SU-DHL-6 (cell line): Measurements from ENCODE around the gene AP3D1.
"Not testable (repeated sequence)": the region's sequence is repeated elsewhere in the genome, so short reads cannot be mapped to it uniquely, and the experiment has no call there.

ENCODE experiments used
- H2AFZ ChIP-seq: fragments of 200-600 bp; sonication (generic); 2 replicates; pipeline ENCODE4 v1.6.1; 2014; ENCODE audit warnings: low read depth, mild to moderate bottlenecking, moderate library complexity, mixed read lengths, antibody characterized with exemption, low read length; ENCODE audit not compliant: severe bottlenecking
- H3F3A ChIP-seq: fragments of 200-600 bp; shearing (Covaris generic); 2 replicates; pipeline ENCODE4 v1.6.0; 2016; ENCODE audit warnings: antibody characterized with exemption, mild to moderate bottlenecking; ENCODE audit not compliant: insufficient read depth
- H3K27ac ChIP-seq: fragments of 200-600 bp; sonication (generic); 2 replicates; pipeline ENCODE4 v1.5.1; 2016; ENCODE audit warnings: low read depth, mild to moderate bottlenecking, low read length, moderate library complexity, mixed read lengths
- H3K27me3 ChIP-seq: fragments of 200-600 bp; sonication (generic), shearing (Covaris generic); 2 replicates; pipeline ENCODE4 v1.6.0; 2014; ENCODE audit warnings: mild to moderate bottlenecking, low read length
- H3K36me3 ChIP-seq: fragments of 200-600 bp; sonication (generic); 2 replicates; pipeline ENCODE4 v1.6.1; 2014; ENCODE audit warnings: mild to moderate bottlenecking, low read length, mixed read lengths
- H3K4me2 ChIP-seq: fragments of 300-600, 200-600 bp; shearing (Covaris generic), sonication (generic); 2 replicates; pipeline ENCODE4 v1.6.0; 2014; ENCODE audit warnings: low read length, low read depth, mild to moderate bottlenecking; ENCODE audit not compliant: poor library complexity, severe bottlenecking
- H3K4me3 ChIP-seq: fragments of 200-600 bp; sonication (generic); 2 replicates; pipeline ENCODE4 v1.5.1; 2014; ENCODE audit warnings: antibody characterized with exemption, low read length, mild to moderate bottlenecking, mixed read lengths; ENCODE audit not compliant: insufficient read depth, poor library complexity, severe bottlenecking
- H3K79me2 ChIP-seq: fragments of 200-600 bp; sonication (generic); 2 replicates; pipeline ENCODE4 v1.6.1; 2014; ENCODE audit warnings: mild to moderate bottlenecking, low read length, moderate library complexity; ENCODE audit not compliant: insufficient read depth
- H3K9ac ChIP-seq: fragments of 200-600 bp; sonication (generic); 2 replicates; pipeline ENCODE4 v1.7.0; 2014; ENCODE audit warnings: mild to moderate bottlenecking, low read length
- H3K9me2 ChIP-seq: fragments of 200-600 bp; sonication (generic); replicated peaks from 2 replicates; pipeline ENCODE4 v1.6.1; 2014; ENCODE audit warnings: low read length; ENCODE audit not compliant: insufficient read depth
- H3K9me3 ChIP-seq: fragments of 200-600 bp; sonication (generic); 2 replicates; pipeline ENCODE4 v1.6.1; 2014; ENCODE audit warnings: low read length, mixed read lengths; ENCODE audit not compliant: insufficient read depth
- H4K20me1 ChIP-seq: fragments of 200-600 bp; sonication (generic); 2 replicates; pipeline ENCODE4 v1.6.1; 2014; ENCODE audit warnings: low read depth, mild to moderate bottlenecking, antibody characterized with exemption, low read length, moderate library complexity, mixed read lengths
- EZH2phosphoT487 ChIP-seq: fragments of 200-600 bp; sonication (generic), shearing (Covaris generic); conservative IDR thresholded peaks from 2 replicates; pipeline ENCODE4 v1.6.1; 2018; ENCODE audit warnings: mild to moderate bottlenecking, antibody characterized with exemption, low read length, moderate library complexity, mixed read lengths
- TF ChIP-seq, protein P1 (sequence below): fragments of 200-600 bp; sonication (generic); IDR thresholded peaks from one replicate; pipeline ENCODE4 v1.5.1; 2017; ENCODE audit warnings: antibody characterized with exemption, mild to moderate bottlenecking, low read length, moderate library complexity; ENCODE audit not compliant: insufficient read depth, poor library complexity, severe bottlenecking

The AP3D1 gene

DNA sequence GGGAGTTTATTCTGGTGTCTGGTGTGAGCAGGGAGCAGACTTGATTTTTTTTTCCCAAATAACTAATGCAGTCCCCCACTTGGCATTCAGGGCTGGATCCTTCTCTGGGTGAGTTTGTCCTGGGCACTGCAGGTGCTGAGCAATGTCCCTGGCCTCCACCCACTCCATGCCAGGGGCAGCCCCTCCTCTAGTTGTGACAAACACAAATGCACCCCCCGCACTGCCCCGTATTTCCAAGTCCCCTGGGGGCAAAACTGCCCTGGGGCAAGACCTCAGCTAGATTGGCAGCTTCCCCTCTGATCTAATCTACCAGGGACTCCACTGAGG lies 61.7 kb downstream of the AP3D1 start:
- peak overlapping the region; percentile 80 for H3K4me2 ChIP-seq
- H3K9me3 ChIP-seq, result no peaks in the 10 kb centered on the region
- H3K9ac ChIP-seq, result peak overlapping the region; percentile 62
- peaks cover 32% of the 10 kb centered on the region for H3K79me2 ChIP-seq
- H3K36me3 ChIP-seq, result no peaks in the 10 kb centered on the region
- no peak overlapping the region for H2AFZ ChIP-seq
- H4K20me1 ChIP-seq, result no peaks in the 10 kb centered on the region
- TF ChIP-seq, protein P1, sequence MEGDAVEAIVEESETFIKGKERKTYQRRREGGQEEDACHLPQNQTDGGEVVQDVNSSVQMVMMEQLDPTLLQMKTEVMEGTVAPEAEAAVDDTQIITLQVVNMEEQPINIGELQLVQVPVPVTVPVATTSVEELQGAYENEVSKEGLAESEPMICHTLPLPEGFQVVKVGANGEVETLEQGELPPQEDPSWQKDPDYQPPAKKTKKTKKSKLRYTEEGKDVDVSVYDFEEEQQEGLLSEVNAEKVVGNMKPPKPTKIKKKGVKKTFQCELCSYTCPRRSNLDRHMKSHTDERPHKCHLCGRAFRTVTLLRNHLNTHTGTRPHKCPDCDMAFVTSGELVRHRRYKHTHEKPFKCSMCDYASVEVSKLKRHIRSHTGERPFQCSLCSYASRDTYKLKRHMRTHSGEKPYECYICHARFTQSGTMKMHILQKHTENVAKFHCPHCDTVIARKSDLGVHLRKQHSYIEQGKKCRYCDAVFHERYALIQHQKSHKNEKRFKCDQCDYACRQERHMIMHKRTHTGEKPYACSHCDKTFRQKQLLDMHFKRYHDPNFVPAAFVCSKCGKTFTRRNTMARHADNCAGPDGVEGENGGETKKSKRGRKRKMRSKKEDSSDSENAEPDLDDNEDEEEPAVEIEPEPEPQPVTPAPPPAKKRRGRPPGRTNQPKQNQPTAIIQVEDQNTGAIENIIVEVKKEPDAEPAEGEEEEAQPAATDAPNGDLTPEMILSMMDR, result no peak
- peak overlapping the region; percentile 98 for H3K27ac ChIP-seq
- H3K9me2 ChIP-seq, result no peaks in the 10 kb centered on the region
- H3K27me3 ChIP-seq, result no peaks in the 10 kb centered on the region
- no peak overlapping the region for H3K4me3 ChIP-seq
- H3F3A ChIP-seq, result peaks cover 79% of the 10 kb centered on the region

DNA sequence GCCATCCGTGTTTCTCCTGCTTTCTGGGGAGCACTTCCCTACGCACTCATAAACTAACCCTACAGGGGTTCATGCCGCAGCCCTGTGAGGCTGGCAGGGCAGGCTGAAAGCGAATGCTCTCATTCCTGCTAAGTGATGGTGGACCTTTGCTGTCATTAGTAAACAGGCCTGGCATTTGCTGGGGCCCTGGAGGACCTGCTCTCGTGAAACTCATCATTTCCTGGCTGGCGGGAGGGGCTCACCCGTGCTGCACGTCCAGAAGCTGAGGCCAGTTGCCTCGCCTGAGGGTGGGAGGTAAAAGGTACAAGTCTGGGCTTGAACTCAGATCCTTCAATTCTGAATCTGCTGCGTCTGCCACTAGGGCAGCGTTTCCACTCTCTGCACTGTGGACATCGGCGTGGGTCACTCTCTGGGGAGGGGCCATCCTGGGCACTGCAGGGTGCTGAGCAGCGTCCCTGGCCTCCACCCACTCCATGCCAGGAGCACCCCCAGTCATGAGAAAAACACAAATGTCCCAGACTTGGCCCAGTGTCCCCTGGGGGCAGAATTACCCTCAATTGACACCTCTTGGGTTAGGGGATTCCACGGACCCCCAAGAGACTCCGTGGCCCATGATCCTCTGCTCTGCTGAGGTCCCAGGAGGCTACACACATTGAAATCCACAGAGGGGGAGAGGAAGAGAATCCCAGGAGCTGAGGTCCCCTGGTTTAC lies 62.2 kb downstream of the AP3D1 start:
- Histone ChIP-seq H3K36me3 (no peaks in the 10 kb centered on the region), H3K4me2 (peak overlapping the region; percentile 80), H3F3A (peaks cover 78% of the 10 kb centered on the region), H3K79me2 (peaks cover 32% of the 10 kb centered on the region), H3K9me2 (no peaks in the 10 kb centered on the region), H3K9ac (peak overlapping the region; percentile 62), H3K27me3 (no peaks in the 10 kb centered on the region), H2AFZ (no peak overlapping the region), H4K20me1 (no peaks in the 10 kb centered on the region), H3K9me3 (no peaks in the 10 kb centered on the region), H3K4me3 (no peak overlapping the region), H3K27ac (peak overlapping the region; percentile 98)
- no peak for TF ChIP-seq EZH2phosphoT487
- TF ChIP-seq, protein P1, result no peak

DNA sequence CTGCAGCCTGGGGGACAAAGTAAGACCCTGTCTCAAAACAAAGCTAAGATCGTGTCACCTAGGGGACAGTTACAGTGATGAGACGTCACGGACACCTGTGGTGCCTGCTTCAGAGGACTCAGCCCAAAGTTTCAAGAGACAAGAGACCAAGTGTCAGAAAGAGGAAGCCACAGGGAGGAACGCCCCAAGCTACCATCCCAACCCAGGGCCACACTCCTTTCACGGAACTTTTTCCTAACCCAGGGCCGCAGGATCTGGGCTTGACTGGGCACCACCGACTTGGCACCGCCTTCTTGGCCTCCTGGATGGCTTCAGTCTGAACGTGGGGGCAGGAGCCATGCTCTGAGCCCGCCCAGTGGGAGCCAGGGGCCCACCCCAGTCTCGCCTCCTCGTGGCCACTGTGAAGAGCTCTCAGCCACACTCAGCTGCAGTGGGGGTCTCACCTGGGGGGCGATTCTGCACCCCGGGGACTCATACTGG lies 63.7 kb downstream of the AP3D1 start:
- Histone ChIP-seq H3F3A (peaks cover 80% of the 10 kb centered on the region), H3K9ac (peak overlapping the region; percentile 52), H2AFZ (no peak overlapping the region), H3K4me3 (no peak overlapping the region), H3K79me2 (peaks cover 32% of the 10 kb centered on the region), H3K9me2 (no peaks in the 10 kb centered on the region), H4K20me1 (no peaks in the 10 kb centered on the region), H3K27me3 (no peaks in the 10 kb centered on the region), H3K4me2 (peak overlapping the region; percentile 84), H3K27ac (peak overlapping the region; percentile 98), H3K9me3 (no peaks in the 10 kb centered on the region), H3K36me3 (no peaks in the 10 kb centered on the region)
- TF ChIP-seq EZH2phosphoT487, result no peak
- TF ChIP-seq, protein P1, result peak; percentile 45

DNA sequence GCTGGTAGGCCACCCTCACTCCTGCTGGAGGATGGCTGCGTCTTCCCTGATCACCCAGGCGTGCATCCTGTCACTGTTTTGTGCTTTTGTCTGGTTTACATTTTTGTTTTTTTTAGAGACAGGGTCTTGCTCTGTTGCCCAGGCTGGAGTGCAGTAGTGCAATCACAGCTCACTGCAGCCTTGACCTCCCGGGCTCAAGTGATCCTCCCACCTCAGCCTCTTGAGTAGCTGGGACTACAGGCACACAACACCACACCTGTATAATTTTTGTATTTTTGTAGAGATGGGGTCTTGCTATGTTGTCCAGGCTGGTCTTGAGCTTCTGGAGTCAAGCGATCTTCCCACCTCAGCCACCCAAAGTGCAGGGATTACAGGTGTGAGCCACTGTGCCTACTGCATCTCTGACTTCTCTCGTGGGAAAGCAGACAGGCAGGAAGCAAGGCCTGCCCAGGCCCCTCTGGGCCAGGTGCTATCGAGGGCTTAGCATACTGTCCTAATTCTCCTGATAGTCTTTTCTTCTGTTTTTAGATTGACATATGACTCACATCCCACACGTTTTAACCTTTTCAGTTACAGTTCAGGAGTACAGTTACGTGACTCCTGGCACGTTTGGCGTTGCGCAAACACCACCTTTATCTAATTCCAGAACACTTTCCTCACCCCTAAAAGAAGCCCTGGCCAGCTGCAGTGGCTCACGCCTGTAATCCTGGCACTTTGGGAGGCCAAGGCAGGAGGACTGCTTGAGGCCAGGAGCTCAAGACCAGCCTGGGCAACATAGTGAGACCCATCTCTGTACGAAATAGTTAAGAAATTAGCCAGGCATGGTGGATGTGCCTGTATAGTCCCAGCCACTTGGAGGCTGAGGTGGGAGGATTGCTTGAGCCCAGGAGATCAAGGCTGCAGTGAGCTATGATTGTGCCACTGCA lies 64.4 kb downstream of the AP3D1 start:
- not testable (repeated sequence) for H3K4me3 ChIP-seq, H3K27me3 ChIP-seq, H2AFZ ChIP-seq, H3K9me2 ChIP-seq, H3K9me3 ChIP-seq, H3K36me3 ChIP-seq, H4K20me1 ChIP-seq
- peak overlapping the region; percentile 87 for H3K9ac ChIP-seq
- H3K4me2 ChIP-seq, result peak overlapping the region; percentile 84
- peaks cover 32% of the 10 kb centered on the region for H3K79me2 ChIP-seq
- H3K27ac ChIP-seq, result peak overlapping the region; percentile 98
- peaks cover 73% of the 10 kb centered on the region for H3F3A ChIP-seq
